Measurements from ENCODE around the gene DCUN1D2. TPM values are rescaled to one million over a fixed set of nuclear protein-coding genes. Genes with fewer than 3 reads are reported as not detected.

Gene DCUN1D2
- total and polyA plus RNA-seq, 2 donors from 2014 or later: 7.6 to 19.5 TPM

DNA sequence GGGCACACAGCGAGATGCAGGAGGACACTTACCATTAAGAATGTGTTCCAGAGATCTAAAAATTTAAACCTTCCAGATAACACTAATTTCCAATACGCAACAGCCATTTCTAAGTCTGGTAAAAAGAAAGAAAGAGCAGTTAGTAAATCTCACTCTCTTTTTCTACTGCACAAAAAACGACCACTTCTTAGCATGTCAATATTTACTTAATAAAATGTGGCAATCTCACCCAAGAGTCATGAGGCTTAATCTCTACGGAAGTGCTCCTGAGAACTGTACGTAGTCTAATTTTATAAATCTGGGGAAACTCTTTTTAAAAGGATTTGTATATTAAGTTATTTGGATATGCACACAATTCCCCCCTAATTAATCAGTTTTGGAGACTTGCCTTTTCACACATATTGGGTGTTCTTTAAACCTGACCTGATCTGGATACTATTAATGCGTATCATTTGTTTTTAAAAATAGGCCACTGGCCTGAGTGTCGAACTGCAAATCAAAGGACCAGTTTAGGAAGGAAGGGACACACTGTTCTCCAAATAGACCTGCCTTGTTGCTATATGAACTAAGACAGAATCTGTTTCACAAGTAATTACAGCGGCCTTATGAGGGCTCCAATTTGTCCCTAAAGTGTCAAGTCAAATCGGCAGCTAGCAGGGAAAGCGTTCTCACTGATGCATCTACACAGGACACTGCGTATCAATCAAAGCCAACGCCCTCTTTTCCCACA, 29.3 kb downstream of the DCUN1D2 start:
- Histone ChIP-seq H3K36me3 (ENCODE audit: control insufficient read depth in 2 of 3, insufficient read depth in 3 of 3, low read length in 3 of 3) (peaks cover 2 to 46% (median 19%) of the 10 kb centered on the region in 3 donors), H3K27me3 (ENCODE audit: control insufficient read depth, insufficient read depth, low read length) (no peaks in the 10 kb centered on the region), H3K27ac (ENCODE audit: low read depth in 2 of 2, low read length in 2 of 2) (no peak overlapping the region), H3K9ac (ENCODE audit: low read length in 3 of 3) (no peak overlapping the region), H3K4me3 (ENCODE audit: low read length in 3 of 3) (no peak overlapping the region), H3K4me1 (ENCODE audit: control insufficient read depth in 2 of 3, insufficient read depth in 2 of 3, low read depth in 1 of 3, low read length in 3 of 3) (no peaks in the 10 kb centered on the region), H3K9me3 (ENCODE audit: control insufficient read depth in 2 of 3, insufficient read depth in 1 of 3, low read length in 3 of 3) (no peaks in the 10 kb centered on the region)
- DNase-seq: no peak
- no peak for FAIRE-seq
- intact Hi-C loops (cut with DNase I): no loop called here
- TF ChIP-seq, protein P1, sequence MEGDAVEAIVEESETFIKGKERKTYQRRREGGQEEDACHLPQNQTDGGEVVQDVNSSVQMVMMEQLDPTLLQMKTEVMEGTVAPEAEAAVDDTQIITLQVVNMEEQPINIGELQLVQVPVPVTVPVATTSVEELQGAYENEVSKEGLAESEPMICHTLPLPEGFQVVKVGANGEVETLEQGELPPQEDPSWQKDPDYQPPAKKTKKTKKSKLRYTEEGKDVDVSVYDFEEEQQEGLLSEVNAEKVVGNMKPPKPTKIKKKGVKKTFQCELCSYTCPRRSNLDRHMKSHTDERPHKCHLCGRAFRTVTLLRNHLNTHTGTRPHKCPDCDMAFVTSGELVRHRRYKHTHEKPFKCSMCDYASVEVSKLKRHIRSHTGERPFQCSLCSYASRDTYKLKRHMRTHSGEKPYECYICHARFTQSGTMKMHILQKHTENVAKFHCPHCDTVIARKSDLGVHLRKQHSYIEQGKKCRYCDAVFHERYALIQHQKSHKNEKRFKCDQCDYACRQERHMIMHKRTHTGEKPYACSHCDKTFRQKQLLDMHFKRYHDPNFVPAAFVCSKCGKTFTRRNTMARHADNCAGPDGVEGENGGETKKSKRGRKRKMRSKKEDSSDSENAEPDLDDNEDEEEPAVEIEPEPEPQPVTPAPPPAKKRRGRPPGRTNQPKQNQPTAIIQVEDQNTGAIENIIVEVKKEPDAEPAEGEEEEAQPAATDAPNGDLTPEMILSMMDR (IDR thresholded peaks at IDR 0.05; ENCODE audit: borderline replicate concordance, extremely low read depth, insufficient read depth): no peak

DNA sequence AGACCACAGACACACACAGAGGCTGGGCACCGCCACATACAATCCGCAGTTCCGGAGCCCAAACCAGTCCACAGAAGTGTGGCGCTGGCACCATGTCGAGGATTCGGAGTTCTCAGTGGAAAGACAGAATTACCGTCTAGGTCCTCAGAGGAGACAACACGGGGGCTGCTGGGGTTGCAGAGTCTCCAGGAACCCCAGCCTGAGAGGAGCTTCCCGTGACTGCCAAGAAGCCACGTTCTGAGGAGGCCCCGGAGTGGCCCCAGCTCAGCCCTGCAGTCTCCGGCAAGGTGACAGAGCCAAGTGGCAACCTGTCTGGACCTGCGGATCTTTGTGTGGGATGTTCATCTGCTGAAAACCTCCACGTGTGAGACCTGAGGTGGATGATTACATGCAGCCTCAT, 29.9 kb downstream of the DCUN1D2 start:
- no peak for DNase-seq
- H3K27me3 ChIP-seq (ENCODE audit: control insufficient read depth, insufficient read depth, low read length): no peaks in the 10 kb centered on the region
- FAIRE-seq: no peak
- intact Hi-C loops (cut with DNase I): no loop called here
- H3K9ac ChIP-seq (ENCODE audit: low read length in 3 of 3): no peak overlapping the region
- H3K27ac ChIP-seq (ENCODE audit: low read depth in 2 of 2, low read length in 2 of 2): no peak overlapping the region
- H3K4me1 ChIP-seq (ENCODE audit: control insufficient read depth in 2 of 3, insufficient read depth in 2 of 3, low read depth in 1 of 3, low read length in 3 of 3): no peaks in the 10 kb centered on the region
- H3K36me3 ChIP-seq (ENCODE audit: control insufficient read depth in 2 of 3, insufficient read depth in 3 of 3, low read length in 3 of 3): peaks cover 2 to 50% (median 19%) of the 10 kb centered on the region in 3 donors
- TF ChIP-seq, protein P1 (IDR thresholded peaks at IDR 0.05; ENCODE audit: borderline replicate concordance, extremely low read depth, insufficient read depth): no peak
- H3K9me3 ChIP-seq (ENCODE audit: control insufficient read depth in 2 of 3, insufficient read depth in 1 of 3, low read length in 3 of 3): no peaks in the 10 kb centered on the region
- no peak overlapping the region for H3K4me3 ChIP-seq (ENCODE audit: low read length in 3 of 3)

DNA sequence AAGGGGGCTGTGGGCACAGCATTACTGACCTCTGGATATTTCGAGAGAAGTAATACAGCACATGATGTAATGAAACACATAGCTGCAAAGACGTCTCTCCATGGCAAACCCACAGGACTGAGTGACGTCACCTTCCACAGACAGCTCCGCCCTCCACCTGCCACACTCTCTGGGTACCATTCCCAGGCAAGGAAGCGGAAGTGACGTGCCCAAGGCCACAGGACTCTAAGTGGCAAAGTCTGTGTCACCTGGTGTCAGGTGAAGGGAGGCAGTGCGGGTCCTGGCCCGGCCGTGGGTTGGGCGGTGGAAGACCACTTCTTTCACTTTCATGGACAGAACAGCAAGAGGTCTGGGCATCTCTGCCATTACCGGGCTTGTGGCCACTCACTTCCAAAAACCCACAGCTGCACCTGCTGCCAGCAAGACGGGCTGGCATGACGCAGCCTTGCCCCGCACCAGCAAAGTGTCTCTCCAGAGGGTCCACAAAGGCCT, 30.4 kb downstream of the DCUN1D2 start:
- Histone ChIP-seq H3K9ac (ENCODE audit: low read length in 3 of 3) (no peak overlapping the region), H3K4me1 (ENCODE audit: control insufficient read depth in 2 of 3, insufficient read depth in 2 of 3, low read depth in 1 of 3, low read length in 3 of 3) (no peaks in the 10 kb centered on the region), H3K27me3 (ENCODE audit: control insufficient read depth, insufficient read depth, low read length) (no peaks in the 10 kb centered on the region), H3K9me3 (ENCODE audit: control insufficient read depth in 2 of 3, insufficient read depth in 1 of 3, low read length in 3 of 3) (no peaks in the 10 kb centered on the region), H3K36me3 (ENCODE audit: control insufficient read depth in 2 of 3, insufficient read depth in 3 of 3, low read length in 3 of 3) (peaks cover 4 to 52% (median 19%) of the 10 kb centered on the region in 3 donors), H3K4me3 (ENCODE audit: low read length in 3 of 3) (no peak overlapping the region), H3K27ac (ENCODE audit: low read depth in 2 of 2, low read length in 2 of 2) (no peak overlapping the region)
- TF ChIP-seq, protein P1 (IDR thresholded peaks at IDR 0.05; ENCODE audit: borderline replicate concordance, extremely low read depth, insufficient read depth): no peak
- intact Hi-C loops (cut with DNase I): no loop called here
- no peak for FAIRE-seq
- DNase-seq: no peak
